WTC11 (cell line): Measurements from ENCODE around the gene ACTRT2. TPM values are rescaled to one million over a fixed set of nuclear protein-coding genes. Genes with fewer than 3 reads are reported as not detected.

ENCODE experiments used
- ATAC-seq: fragments of 200-7000 bp; cut with Tn5 transposase; 2 replicates; pipeline ENCODE4 v1.10.0; 2021; ENCODE audit warnings: mild to moderate bottlenecking, moderate library complexity
- CTCF ChIA-PET: fragments of 300-600 bp; sonication (Branson Sonifier 250); formaldehyde crosslinking; loops from one replicate; lab custom pipeline; 2021; ENCODE audit warnings: antibody characterized with exemption; lab: Charles Lee
- POLR2A ChIA-PET: fragments of 350-600 bp; sonication (Branson Sonifier 250); formaldehyde crosslinking; loops from one replicate; lab custom pipeline; 2021; ENCODE audit warnings: antibody characterized with exemption; lab: Charles Lee
- DNase-seq: peaks from one replicate; pipeline ENCODE4 v3.0.0; 2021; ENCODE audit warnings: low spot score
- H3K27ac Mint-ChIP-seq: 2 replicates; pipeline ENCODE4 v1.8.0; 2021; ENCODE audit warnings: mixed read lengths
- H3K27me3 Mint-ChIP-seq: 2 replicates; pipeline ENCODE4 v1.8.0; 2021; ENCODE audit warnings: low read depth, mild to moderate bottlenecking, moderate library complexity, mixed read lengths
- H3K36me3 Mint-ChIP-seq: 2 replicates; pipeline ENCODE4 v1.8.0; 2021; ENCODE audit warnings: mixed read lengths
- H3K4me1 Mint-ChIP-seq: 2 replicates; pipeline ENCODE4 v1.8.0; 2022; ENCODE audit warnings: mixed read lengths
- H3K4me3 Mint-ChIP-seq: 2 replicates; pipeline ENCODE4 v1.8.0; 2021; ENCODE audit warnings: mild to moderate bottlenecking, moderate library complexity, mixed read lengths
- H3K9me3 Mint-ChIP-seq: 2 replicates; pipeline ENCODE4 v1.8.0; 2021; ENCODE audit warnings: mixed read lengths
- CREM ChIP-seq: sonication (generic); formaldehyde crosslinking; IDR thresholded peaks from 2 replicates; pipeline ENCODE4 v1.8.1; 2022; ENCODE audit warnings: mild to moderate bottlenecking, missing genetic modification reagents, moderate library complexity
- GABPB1 ChIP-seq: sonication (generic); formaldehyde crosslinking; IDR thresholded peaks from 2 replicates; pipeline ENCODE4 v1.8.1; 2023; ENCODE audit warnings: mild to moderate bottlenecking, missing genetic modification reagents
- GRHL2 ChIP-seq: fragments of 250-450 bp; sonication (Bioruptor Pico); IDR thresholded peaks from 2 replicates; pipeline ENCODE4 v1.8.0; 2022; ENCODE audit warnings: mild to moderate bottlenecking, moderate library complexity; ENCODE audit not compliant: insufficient replicate concordance, severe bottlenecking
- IRF2 ChIP-seq: sonication (generic); formaldehyde crosslinking; IDR thresholded peaks from 2 replicates; pipeline ENCODE4 v1.8.0; 2022; ENCODE audit warnings: low read depth, missing genetic modification reagents, borderline replicate concordance
- MAX ChIP-seq: sonication (generic); formaldehyde crosslinking; IDR thresholded peaks from 2 replicates; pipeline ENCODE4 v1.8.0; 2022; ENCODE audit warnings: mild to moderate bottlenecking, missing genetic modification reagents
- MLX ChIP-seq: sonication (generic); formaldehyde crosslinking; IDR thresholded peaks from 2 replicates; pipeline ENCODE4 v1.8.1; 2023; ENCODE audit warnings: mild to moderate bottlenecking, missing genetic modification reagents, moderate library complexity
- MYBL2 ChIP-seq: sonication (generic); formaldehyde crosslinking; IDR thresholded peaks from 2 replicates; pipeline ENCODE4 v1.8.1; 2023; ENCODE audit warnings: mild to moderate bottlenecking, moderate library complexity, missing genetic modification reagents
- NFATC4 ChIP-seq: fragments of 250-450 bp; sonication (Bioruptor Pico); IDR thresholded peaks from 2 replicates; pipeline ENCODE4 v1.9.0; 2021; ENCODE audit warnings: mild to moderate bottlenecking
- NR2C2 ChIP-seq: sonication (generic); formaldehyde crosslinking; IDR thresholded peaks from 2 replicates; pipeline ENCODE4 v1.8.0; 2022; ENCODE audit warnings: mild to moderate bottlenecking, missing genetic modification reagents
- OVOL2 ChIP-seq: fragments of 250-450 bp; sonication (Bioruptor Pico); IDR thresholded peaks from 2 replicates; pipeline ENCODE4 v1.9.0; 2021; ENCODE audit warnings: mild to moderate bottlenecking, borderline replicate concordance
- RORB ChIP-seq: fragments of 250-450 bp; sonication (Bioruptor Pico); IDR thresholded peaks from 2 replicates; pipeline ENCODE4 v1.9.0; 2021; ENCODE audit warnings: mild to moderate bottlenecking
- SMAD4 ChIP-seq: sonication (generic); formaldehyde crosslinking; IDR thresholded peaks from 2 replicates; pipeline ENCODE4 v1.8.0; 2022; ENCODE audit warnings: mild to moderate bottlenecking, missing genetic modification reagents
- ZBTB21 ChIP-seq: sonication (generic); formaldehyde crosslinking; IDR thresholded peaks from 2 replicates; pipeline ENCODE4 v1.8.1; 2023; ENCODE audit warnings: mild to moderate bottlenecking, missing genetic modification reagents, borderline replicate concordance
- ZNF425 ChIP-seq: fragments of 250-450 bp; sonication (Bioruptor Pico); conservative IDR thresholded peaks from 2 replicates; pipeline ENCODE4 v1.9.0; 2021; ENCODE audit warnings: mild to moderate bottlenecking
- ZNF532 ChIP-seq: fragments of 250-450 bp; sonication (Bioruptor Pico); IDR thresholded peaks from 2 replicates; pipeline ENCODE4 v1.9.0; 2021; ENCODE audit warnings: mild to moderate bottlenecking, borderline replicate concordance
- total RNA-seq: library from RNA; stranded (reverse); gene quantifications from 3 replicates; pipeline ENCODE4 v1.2.3, GENCODE V29; 2021
- TF ChIP-seq, protein P1 (sequence below): fragments of 250-450 bp; sonication (Bioruptor Pico); IDR thresholded peaks from 2 replicates; pipeline ENCODE4 v1.9.0; 2021; ENCODE audit warnings: mild to moderate bottlenecking
- TF ChIP-seq, protein P2 (sequence below): sonication (generic); formaldehyde crosslinking; conservative IDR thresholded peaks from 2 replicates; pipeline ENCODE4 v1.8.1; 2022; ENCODE audit warnings: mild to moderate bottlenecking, missing genetic modification reagents
- TF ChIP-seq, protein P3 (sequence below): fragments of 250-450 bp; sonication (Bioruptor Pico); IDR thresholded peaks from 2 replicates; pipeline ENCODE4 v1.9.0; 2021; ENCODE audit warnings: mild to moderate bottlenecking
- TF ChIP-seq, protein P4 (sequence below): fragments of 250-450 bp; sonication (Bioruptor Pico); IDR thresholded peaks from 2 replicates; pipeline ENCODE4 v1.8.0; 2021; ENCODE audit warnings: mild to moderate bottlenecking

Gene ACTRT2
- total RNA-seq, 1 experiment from 2014 or later = not detected

GRCh38 chr1:3031401-3032221, 10.3 kb downstream of the ACTRT2 start:
- Mint-ChIP-seq H3K9me3 (no peaks in the 10 kb centered on the region), H3K36me3 (no peaks in the 10 kb centered on the region), H3K27ac (no peak overlapping the region), H3K4me3 (no peak overlapping the region), H3K27me3 (no peaks in the 10 kb centered on the region), H3K4me1 (no peaks in the 10 kb centered on the region)
- ATAC-seq = no peak
- TF ChIP-seq ZNF425 (CRISPR knock-in tag) (no peak), ZBTB21 (no peak), SMAD4 (CRISPR knock-in tag) (no peak), MLX (CRISPR knock-in tag) (no peak), GABPB1 (CRISPR knock-in tag) (no peak), OVOL2 (CRISPR knock-in tag) (no peak), IRF2 (CRISPR knock-in tag) (no peak), RORB (CRISPR knock-in tag) (no peak), GRHL2 (CRISPR knock-in tag) (no peak), NR2C2 (no peak), MYBL2 (CRISPR knock-in tag) (no peak), MAX (CRISPR knock-in tag) (no peak), NFATC4 (no peak), CREM (no peak), ZNF532 (no peak)
- TF ChIP-seq, protein P1, sequence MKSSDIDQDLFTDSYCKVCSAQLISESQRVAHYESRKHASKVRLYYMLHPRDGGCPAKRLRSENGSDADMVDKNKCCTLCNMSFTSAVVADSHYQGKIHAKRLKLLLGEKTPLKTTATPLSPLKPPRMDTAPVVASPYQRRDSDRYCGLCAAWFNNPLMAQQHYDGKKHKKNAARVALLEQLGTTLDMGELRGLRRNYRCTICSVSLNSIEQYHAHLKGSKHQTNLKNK = no peak
- TF ChIP-seq, protein P2, sequence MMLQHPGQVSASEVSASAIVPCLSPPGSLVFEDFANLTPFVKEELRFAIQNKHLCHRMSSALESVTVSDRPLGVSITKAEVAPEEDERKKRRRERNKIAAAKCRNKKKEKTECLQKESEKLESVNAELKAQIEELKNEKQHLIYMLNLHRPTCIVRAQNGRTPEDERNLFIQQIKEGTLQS (CRISPR knock-in tag) = no peak
- TF ChIP-seq, protein P3, sequence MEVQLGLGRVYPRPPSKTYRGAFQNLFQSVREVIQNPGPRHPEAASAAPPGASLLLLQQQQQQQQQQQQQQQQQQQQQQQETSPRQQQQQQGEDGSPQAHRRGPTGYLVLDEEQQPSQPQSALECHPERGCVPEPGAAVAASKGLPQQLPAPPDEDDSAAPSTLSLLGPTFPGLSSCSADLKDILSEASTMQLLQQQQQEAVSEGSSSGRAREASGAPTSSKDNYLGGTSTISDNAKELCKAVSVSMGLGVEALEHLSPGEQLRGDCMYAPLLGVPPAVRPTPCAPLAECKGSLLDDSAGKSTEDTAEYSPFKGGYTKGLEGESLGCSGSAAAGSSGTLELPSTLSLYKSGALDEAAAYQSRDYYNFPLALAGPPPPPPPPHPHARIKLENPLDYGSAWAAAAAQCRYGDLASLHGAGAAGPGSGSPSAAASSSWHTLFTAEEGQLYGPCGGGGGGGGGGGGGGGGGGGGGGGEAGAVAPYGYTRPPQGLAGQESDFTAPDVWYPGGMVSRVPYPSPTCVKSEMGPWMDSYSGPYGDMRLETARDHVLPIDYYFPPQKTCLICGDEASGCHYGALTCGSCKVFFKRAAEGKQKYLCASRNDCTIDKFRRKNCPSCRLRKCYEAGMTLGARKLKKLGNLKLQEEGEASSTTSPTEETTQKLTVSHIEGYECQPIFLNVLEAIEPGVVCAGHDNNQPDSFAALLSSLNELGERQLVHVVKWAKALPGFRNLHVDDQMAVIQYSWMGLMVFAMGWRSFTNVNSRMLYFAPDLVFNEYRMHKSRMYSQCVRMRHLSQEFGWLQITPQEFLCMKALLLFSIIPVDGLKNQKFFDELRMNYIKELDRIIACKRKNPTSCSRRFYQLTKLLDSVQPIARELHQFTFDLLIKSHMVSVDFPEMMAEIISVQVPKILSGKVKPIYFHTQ = no peak
- TF ChIP-seq, protein P4, sequence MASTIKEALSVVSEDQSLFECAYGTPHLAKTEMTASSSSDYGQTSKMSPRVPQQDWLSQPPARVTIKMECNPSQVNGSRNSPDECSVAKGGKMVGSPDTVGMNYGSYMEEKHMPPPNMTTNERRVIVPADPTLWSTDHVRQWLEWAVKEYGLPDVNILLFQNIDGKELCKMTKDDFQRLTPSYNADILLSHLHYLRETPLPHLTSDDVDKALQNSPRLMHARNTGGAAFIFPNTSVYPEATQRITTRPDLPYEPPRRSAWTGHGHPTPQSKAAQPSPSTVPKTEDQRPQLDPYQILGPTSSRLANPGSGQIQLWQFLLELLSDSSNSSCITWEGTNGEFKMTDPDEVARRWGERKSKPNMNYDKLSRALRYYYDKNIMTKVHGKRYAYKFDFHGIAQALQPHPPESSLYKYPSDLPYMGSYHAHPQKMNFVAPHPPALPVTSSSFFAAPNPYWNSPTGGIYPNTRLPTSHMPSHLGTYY (CRISPR knock-in tag) = no peak
- CTCF ChIA-PET = no interaction called here
- DNase-seq = no peak
- POLR2A ChIA-PET = no interaction called here
